HEK293 (cell line): ENCODE data around the gene KRT5.

Experiments used
- CTCF ChIA-PET: fragments of 350-600 bp; formaldehyde crosslinking; extraction: SDS; loops from one replicate; lab custom pipeline; 2021; ENCODE audit warnings: antibody characterized with exemption; lab: Yijun Ruan, JAX
- POLR2A ChIA-PET: fragments of 300-600 bp; formaldehyde crosslinking; extraction: SDS; loops from one replicate; lab custom pipeline; 2020; ENCODE audit warnings: antibody characterized with exemption, inconsistent platforms; lab: Yijun Ruan, JAX
- H3K27ac ChIP-seq: fragments of 200-500 bp; sonication (Bioruptor generic); 2 replicates; pipeline ENCODE4 v1.5.1; 2014; ENCODE audit warnings: low read depth, low read length, control low read depth, inconsistent platforms; ENCODE audit errors: extremely low read depth
- H3K36me3 ChIP-seq, 2 experiments: fragments of 200-500 bp in 1 of 2; sonication (Bioruptor generic) in 1 of 2; 1 replicate in 1 of 2; 2 replicates in 1 of 2; pipeline ENCODE4 v1.5.1; 2014 to 2017; ENCODE audit warnings: inconsistent platforms in 2 of 2, low read length in 2 of 2; ENCODE audit not compliant: control insufficient read depth in 2 of 2, insufficient read depth in 1 of 2
- H3K4me1 ChIP-seq: fragments of 200-500 bp; sonication (Bioruptor generic); 2 replicates; pipeline ENCODE4 v1.5.1; 2014; ENCODE audit warnings: mild to moderate bottlenecking, low read length, inconsistent platforms; ENCODE audit not compliant: control insufficient read depth, insufficient read depth
- H3K4me3 ChIP-seq: 2 replicates; pipeline ENCODE4 v1.5.1; 2011; ENCODE audit warnings: low read depth, mild to moderate bottlenecking, control low read depth, low read length, moderate library complexity
- H3K9me3 ChIP-seq: fragments of 200-500 bp; sonication (Bioruptor generic); 2 replicates; pipeline ENCODE4 v1.5.1; 2014; ENCODE audit warnings: low read depth, low read length, inconsistent platforms; ENCODE audit not compliant: control insufficient read depth, insufficient read depth
- KLF9 ChIP-seq: fragments of 450-650 bp; formaldehyde crosslinking; IDR thresholded peaks from 2 replicates; pipeline ENCODE4 v1.5.1; 2016; ENCODE audit warnings: missing biosample characterization, missing genetic modification characterization, low read depth
- MEIS1 ChIP-seq: sonication (generic); formaldehyde crosslinking; IDR thresholded peaks from 2 replicates; pipeline ENCODE4 v1.8.1; 2022; ENCODE audit warnings: missing genetic modification reagents, mild to moderate bottlenecking, borderline replicate concordance
- MZF1 ChIP-seq: fragments of 450-650 bp; formaldehyde crosslinking; IDR thresholded peaks from 2 replicates; pipeline ENCODE4 v1.5.1; 2017; ENCODE audit warnings: missing biosample characterization, missing genetic modification characterization, borderline replicate concordance
- SCRT1 ChIP-seq: fragments of 450-650 bp; formaldehyde crosslinking; IDR thresholded peaks from 2 replicates; pipeline ENCODE4 v1.5.1; 2016; ENCODE audit warnings: missing biosample characterization, missing genetic modification characterization, borderline replicate concordance
- SCRT2 ChIP-seq: fragments of 450-650 bp; formaldehyde crosslinking; IDR thresholded peaks from 2 replicates; pipeline ENCODE4 v1.5.1; 2016; ENCODE audit warnings: missing biosample characterization, missing genetic modification characterization
- SETDB1 ChIP-seq: IDR thresholded peaks from one replicate; pipeline ENCODE4 v1.6.1; 2017; ENCODE audit warnings: mild to moderate bottlenecking, low read length, moderate library complexity, mixed read lengths; ENCODE audit not compliant: insufficient read length
- ZBTB17 ChIP-seq: fragments of 450-650 bp; formaldehyde crosslinking; IDR thresholded peaks from 2 replicates; pipeline ENCODE4 v1.5.1; 2016; ENCODE audit warnings: missing biosample characterization, missing genetic modification characterization
- ZBTB21 ChIP-seq: fragments of 450-650 bp; formaldehyde crosslinking; IDR thresholded peaks from 2 replicates; pipeline ENCODE4 v1.5.1; 2017; ENCODE audit warnings: missing biosample characterization, missing genetic modification characterization
- ZFHX2 ChIP-seq: fragments of 450-650 bp; formaldehyde crosslinking; conservative IDR thresholded peaks from 2 replicates; pipeline ENCODE4 v1.5.1; 2016; ENCODE audit warnings: missing biosample characterization, missing genetic modification characterization
- ZFP69B ChIP-seq: fragments of 450-650 bp; formaldehyde crosslinking; IDR thresholded peaks from 2 replicates; pipeline ENCODE4 v1.5.1; 2016; ENCODE audit warnings: missing biosample characterization, missing genetic modification characterization
- ZIC2 ChIP-seq: fragments of 450-650 bp; formaldehyde crosslinking; IDR thresholded peaks from 2 replicates; pipeline ENCODE4 v1.5.1; 2016; ENCODE audit warnings: missing biosample characterization, missing genetic modification characterization
- ZNF23 ChIP-seq: fragments of 450-650 bp; formaldehyde crosslinking; IDR thresholded peaks from 2 replicates; pipeline ENCODE4 v1.5.1; 2016; ENCODE audit warnings: missing biosample characterization, missing genetic modification characterization, borderline replicate concordance
- ZNF555 ChIP-seq: fragments of 450-650 bp; formaldehyde crosslinking; conservative IDR thresholded peaks from 2 replicates; pipeline ENCODE4 v1.5.1; 2017; ENCODE audit warnings: missing biosample characterization, mild to moderate bottlenecking, missing genetic modification characterization, inconsistent platforms
- ZNF768 ChIP-seq: fragments of 450-650 bp; formaldehyde crosslinking; IDR thresholded peaks from 2 replicates; pipeline ENCODE4 v1.5.1; 2018; ENCODE audit warnings: missing biosample characterization, mild to moderate bottlenecking, missing genetic modification characterization
- ZNF792 ChIP-seq: fragments of 450-650 bp; formaldehyde crosslinking; IDR thresholded peaks from 2 replicates; pipeline ENCODE4 v1.5.1; 2016; ENCODE audit warnings: missing biosample characterization, missing genetic modification characterization
- ZNF843 ChIP-seq: fragments of 450-650 bp; formaldehyde crosslinking; IDR thresholded peaks from 2 replicates; pipeline ENCODE4 v1.5.1; 2016; ENCODE audit warnings: missing biosample characterization, missing genetic modification characterization
- TF ChIP-seq, protein P1 (sequence below): sonication (generic); formaldehyde crosslinking; IDR thresholded peaks from 2 replicates; pipeline ENCODE4 v1.8.1; 2022; ENCODE audit warnings: mild to moderate bottlenecking, moderate library complexity, missing genetic modification reagents
- TF ChIP-seq, protein P2 (sequence below): fragments of 450-650 bp; formaldehyde crosslinking; IDR thresholded peaks from 2 replicates; pipeline ENCODE4 v1.5.1; 2016; ENCODE audit warnings: missing biosample characterization, missing genetic modification characterization
- TF ChIP-seq, protein P3 (sequence below): fragments of 450-650 bp; formaldehyde crosslinking; IDR thresholded peaks from 2 replicates; pipeline ENCODE4 v1.5.1; 2016; ENCODE audit warnings: missing biosample characterization, missing genetic modification characterization
- TF ChIP-seq, protein P4 (sequence below): fragments of 450-650 bp; formaldehyde crosslinking; IDR thresholded peaks from 2 replicates; pipeline ENCODE4 v1.5.1; 2016; ENCODE audit warnings: missing biosample characterization, missing genetic modification characterization
- TF ChIP-seq, protein P5 (sequence below): fragments of 450-650 bp; formaldehyde crosslinking; IDR thresholded peaks from 2 replicates; pipeline ENCODE4 v1.5.1; 2017; ENCODE audit warnings: missing biosample characterization, missing genetic modification characterization
- TF ChIP-seq, protein P6 (sequence below): fragments of 450-650 bp; formaldehyde crosslinking; IDR thresholded peaks from 2 replicates; pipeline ENCODE4 v1.5.1; 2016; ENCODE audit warnings: missing biosample characterization, missing genetic modification characterization

Gene KRT5

DNA sequence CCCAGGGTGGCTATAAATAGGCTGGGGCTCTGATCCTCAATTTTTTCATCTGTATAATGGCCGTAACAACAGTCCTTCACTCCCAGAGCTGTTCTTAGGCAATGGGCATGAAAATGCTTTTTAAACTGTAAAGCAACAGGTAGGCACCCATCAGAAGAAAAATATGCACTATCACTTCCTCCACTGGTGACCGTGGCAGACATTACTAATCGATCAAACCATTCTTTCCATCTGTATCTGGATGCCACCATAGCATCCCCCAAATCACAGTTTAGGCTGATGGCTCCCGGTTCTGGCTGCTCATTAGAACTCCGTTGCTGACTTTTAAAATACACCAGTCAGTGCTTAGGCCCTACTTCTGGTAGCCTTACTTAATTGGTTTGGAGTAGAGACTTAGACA, 21.5 kb upstream of the KRT5 start:
- Histone ChIP-seq H3K27ac (no peak overlapping the region), H3K4me1 (peaks cover 19% of the 10 kb centered on the region), H3K36me3 (no peaks in the 10 kb centered on the region), H3K4me3 (no peak overlapping the region), H3K9me3 (no peaks in the 10 kb centered on the region)
- POLR2A ChIA-PET, result no interaction called here
- CTCF ChIA-PET, result no interaction called here
- TF ChIP-seq SCRT2, result peak; percentile 81
- TF ChIP-seq ZNF843 (tag by site-specific recombination), result no peak
- TF ChIP-seq ZNF23 (tag by site-specific recombination), result peak; percentile 88; the same call in 1 of the 2 replicates
- TF ChIP-seq SCRT1, result 0 out of 2 replicates have a peak, but pooled peaks have one; percentile 14
- peak; percentile 69 for TF ChIP-seq ZBTB17

DNA sequence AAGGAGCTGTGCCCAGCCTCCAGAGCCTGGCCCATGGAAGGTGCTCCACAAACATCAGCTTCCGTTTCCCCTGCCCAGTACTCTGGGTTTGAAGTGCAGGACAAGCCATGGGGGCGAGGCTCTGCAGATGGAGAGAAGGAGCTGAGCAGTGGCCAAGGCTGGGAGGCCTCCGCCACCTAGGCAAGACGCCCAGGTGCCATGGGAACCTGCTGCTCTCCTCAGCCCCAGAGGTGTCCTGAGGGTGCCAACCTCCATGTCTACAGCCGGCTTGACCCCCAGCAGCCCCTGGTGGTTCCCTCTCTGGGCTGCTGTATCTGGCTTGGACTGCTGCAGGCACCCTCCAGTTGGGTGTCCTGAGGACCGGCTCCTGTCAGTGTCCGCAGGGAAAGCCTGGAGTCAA, 20.3 kb upstream of the KRT5 start:
- TF ChIP-seq, protein P1, sequence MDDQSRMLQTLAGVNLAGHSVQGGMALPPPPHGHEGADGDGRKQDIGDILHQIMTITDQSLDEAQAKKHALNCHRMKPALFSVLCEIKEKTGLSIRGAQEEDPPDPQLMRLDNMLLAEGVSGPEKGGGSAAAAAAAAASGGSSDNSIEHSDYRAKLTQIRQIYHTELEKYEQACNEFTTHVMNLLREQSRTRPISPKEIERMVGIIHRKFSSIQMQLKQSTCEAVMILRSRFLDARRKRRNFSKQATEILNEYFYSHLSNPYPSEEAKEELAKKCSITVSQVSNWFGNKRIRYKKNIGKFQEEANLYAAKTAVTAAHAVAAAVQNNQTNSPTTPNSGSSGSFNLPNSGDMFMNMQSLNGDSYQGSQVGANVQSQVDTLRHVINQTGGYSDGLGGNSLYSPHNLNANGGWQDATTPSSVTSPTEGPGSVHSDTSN, result no peak
- TF ChIP-seq ZIC2, result 0 out of 2 replicates have a peak, but pooled peaks have one; percentile 14
- ChIA-PET CTCF (interaction anchor here (0.6 kb wide), 1 partner anchor 118 kb away, joined by 3 read pairs; no protein-coding TSS in a partner anchor), POLR2A (no interaction called here)
- Histone ChIP-seq H3K4me1 (peaks cover 19% of the 10 kb centered on the region), H3K36me3 (no peaks in the 10 kb centered on the region), H3K9me3 (no peaks in the 10 kb centered on the region), H3K27ac (no peak overlapping the region), H3K4me3 (no peak overlapping the region)

DNA sequence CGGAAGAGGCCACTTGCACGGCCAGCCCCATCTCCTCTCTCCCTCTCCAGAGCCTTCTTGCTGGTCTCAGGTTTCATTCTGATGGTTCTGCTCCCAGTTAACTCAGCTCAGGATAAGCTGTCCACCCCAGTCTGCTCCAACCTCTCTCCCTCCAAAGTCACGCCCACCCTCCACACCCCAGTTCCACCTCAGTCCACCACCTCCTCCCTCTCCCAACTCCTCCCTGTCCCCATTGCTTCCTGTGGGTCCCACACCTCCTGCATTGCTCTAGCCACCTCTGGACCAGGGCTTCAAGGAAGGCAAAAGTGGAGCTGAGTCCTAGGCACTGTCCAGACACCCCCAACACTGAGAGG, 19.6 kb upstream of the KRT5 start:
- peaks cover 19% of the 10 kb centered on the region for H3K4me1 ChIP-seq
- POLR2A ChIA-PET, result no interaction called here
- H3K9me3 ChIP-seq, result no peaks in the 10 kb centered on the region
- H3K36me3 ChIP-seq, result no peaks in the 10 kb centered on the region
- CTCF ChIA-PET, result interaction anchor here (1.4 to 1.5 kb wide), 3 partner anchors 19 to 341 kb away, joined by 3 to 7 read pairs (median 6); no protein-coding TSS in a partner anchor
- peak overlapping the region; percentile 60; the same call in 1 of the 2 replicates for H3K27ac ChIP-seq
- H3K4me3 ChIP-seq, result no peak overlapping the region
- TF ChIP-seq, protein P2, sequence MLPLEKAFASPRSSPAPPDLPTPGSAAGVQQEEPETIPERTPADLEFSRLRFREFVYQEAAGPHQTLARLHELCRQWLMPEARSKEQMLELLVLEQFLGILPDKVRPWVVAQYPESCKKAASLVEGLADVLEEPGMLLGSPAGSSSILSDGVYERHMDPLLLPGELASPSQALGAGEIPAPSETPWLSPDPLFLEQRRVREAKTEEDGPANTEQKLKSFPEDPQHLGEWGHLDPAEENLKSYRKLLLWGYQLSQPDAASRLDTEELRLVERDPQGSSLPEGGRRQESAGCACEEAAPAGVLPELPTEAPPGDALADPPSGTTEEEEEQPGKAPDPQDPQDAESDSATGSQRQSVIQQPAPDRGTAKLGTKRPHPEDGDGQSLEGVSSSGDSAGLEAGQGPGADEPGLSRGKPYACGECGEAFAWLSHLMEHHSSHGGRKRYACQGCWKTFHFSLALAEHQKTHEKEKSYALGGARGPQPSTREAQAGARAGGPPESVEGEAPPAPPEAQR (tag by site-specific recombination), result no peak
- TF ChIP-seq ZFHX2 (tag by site-specific recombination) (peak; percentile 76), ZBTB21 (tag by site-specific recombination) (no peak), ZNF768 (tag by site-specific recombination) (no peak), MZF1 (tag by site-specific recombination) (no peak), KLF9 (tag by site-specific recombination) (peak; percentile 60; the same call in 1 of the 2 replicates), MEIS1 (CRISPR knock-in tag) (no peak), ZNF555 (tag by site-specific recombination) (no peak), ZFP69B (peak; percentile 90; the same call in 1 of the 2 replicates), SETDB1 (no peak), ZNF792 (tag by site-specific recombination) (no peak)
- TF ChIP-seq, protein P3, sequence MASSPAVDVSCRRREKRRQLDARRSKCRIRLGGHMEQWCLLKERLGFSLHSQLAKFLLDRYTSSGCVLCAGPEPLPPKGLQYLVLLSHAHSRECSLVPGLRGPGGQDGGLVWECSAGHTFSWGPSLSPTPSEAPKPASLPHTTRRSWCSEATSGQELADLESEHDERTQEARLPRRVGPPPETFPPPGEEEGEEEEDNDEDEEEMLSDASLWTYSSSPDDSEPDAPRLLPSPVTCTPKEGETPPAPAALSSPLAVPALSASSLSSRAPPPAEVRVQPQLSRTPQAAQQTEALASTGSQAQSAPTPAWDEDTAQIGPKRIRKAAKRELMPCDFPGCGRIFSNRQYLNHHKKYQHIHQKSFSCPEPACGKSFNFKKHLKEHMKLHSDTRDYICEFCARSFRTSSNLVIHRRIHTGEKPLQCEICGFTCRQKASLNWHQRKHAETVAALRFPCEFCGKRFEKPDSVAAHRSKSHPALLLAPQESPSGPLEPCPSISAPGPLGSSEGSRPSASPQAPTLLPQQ (tag by site-specific recombination), result peak; percentile 97
- TF ChIP-seq, protein P4, sequence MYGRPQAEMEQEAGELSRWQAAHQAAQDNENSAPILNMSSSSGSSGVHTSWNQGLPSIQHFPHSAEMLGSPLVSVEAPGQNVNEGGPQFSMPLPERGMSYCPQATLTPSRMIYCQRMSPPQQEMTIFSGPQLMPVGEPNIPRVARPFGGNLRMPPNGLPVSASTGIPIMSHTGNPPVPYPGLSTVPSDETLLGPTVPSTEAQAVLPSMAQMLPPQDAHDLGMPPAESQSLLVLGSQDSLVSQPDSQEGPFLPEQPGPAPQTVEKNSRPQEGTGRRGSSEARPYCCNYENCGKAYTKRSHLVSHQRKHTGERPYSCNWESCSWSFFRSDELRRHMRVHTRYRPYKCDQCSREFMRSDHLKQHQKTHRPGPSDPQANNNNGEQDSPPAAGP, result peak; percentile 52
- TF ChIP-seq, protein P5, sequence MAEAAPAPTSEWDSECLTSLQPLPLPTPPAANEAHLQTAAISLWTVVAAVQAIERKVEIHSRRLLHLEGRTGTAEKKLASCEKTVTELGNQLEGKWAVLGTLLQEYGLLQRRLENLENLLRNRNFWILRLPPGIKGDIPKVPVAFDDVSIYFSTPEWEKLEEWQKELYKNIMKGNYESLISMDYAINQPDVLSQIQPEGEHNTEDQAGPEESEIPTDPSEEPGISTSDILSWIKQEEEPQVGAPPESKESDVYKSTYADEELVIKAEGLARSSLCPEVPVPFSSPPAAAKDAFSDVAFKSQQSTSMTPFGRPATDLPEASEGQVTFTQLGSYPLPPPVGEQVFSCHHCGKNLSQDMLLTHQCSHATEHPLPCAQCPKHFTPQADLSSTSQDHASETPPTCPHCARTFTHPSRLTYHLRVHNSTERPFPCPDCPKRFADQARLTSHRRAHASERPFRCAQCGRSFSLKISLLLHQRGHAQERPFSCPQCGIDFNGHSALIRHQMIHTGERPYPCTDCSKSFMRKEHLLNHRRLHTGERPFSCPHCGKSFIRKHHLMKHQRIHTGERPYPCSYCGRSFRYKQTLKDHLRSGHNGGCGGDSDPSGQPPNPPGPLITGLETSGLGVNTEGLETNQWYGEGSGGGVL (tag by site-specific recombination), result peak; percentile 69
- TF ChIP-seq, protein P6, sequence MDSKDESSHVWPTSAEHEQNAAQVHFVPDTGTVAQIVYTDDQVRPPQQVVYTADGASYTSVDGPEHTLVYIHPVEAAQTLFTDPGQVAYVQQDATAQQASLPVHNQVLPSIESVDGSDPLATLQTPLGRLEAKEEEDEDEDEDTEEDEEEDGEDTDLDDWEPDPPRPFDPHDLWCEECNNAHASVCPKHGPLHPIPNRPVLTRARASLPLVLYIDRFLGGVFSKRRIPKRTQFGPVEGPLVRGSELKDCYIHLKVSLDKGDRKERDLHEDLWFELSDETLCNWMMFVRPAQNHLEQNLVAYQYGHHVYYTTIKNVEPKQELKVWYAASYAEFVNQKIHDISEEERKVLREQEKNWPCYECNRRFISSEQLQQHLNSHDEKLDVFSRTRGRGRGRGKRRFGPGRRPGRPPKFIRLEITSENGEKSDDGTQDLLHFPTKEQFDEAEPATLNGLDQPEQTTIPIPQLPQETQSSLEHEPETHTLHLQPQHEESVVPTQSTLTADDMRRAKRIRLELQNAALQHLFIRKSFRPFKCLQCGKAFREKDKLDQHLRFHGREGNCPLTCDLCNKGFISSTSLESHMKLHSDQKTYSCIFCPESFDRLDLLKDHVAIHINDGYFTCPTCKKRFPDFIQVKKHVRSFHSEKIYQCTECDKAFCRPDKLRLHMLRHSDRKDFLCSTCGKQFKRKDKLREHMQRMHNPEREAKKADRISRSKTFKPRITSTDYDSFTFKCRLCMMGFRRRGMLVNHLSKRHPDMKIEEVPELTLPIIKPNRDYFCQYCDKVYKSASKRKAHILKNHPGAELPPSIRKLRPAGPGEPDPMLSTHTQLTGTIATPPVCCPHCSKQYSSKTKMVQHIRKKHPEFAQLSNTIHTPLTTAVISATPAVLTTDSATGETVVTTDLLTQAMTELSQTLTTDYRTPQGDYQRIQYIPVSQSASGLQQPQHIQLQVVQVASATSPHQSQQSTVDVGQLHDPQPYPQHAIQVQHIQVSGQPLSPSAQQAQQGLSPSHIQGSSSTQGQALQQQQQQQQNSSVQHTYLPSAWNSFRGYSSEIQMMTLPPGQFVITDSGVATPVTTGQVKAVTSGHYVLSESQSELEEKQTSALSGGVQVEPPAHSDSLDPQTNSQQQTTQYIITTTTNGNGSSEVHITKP (tag by site-specific recombination), result peak; percentile 62
